ENCODE results near the gene KLF3. TPM values are rescaled to one million over a fixed set of nuclear protein-coding genes. Genes with fewer than 3 reads are reported as not detected.

KLF3 gene
- total RNA-seq, 1 donor from 2014 or later = 40.8 TPM

- Mint-ChIP-seq H3K36me3 (ENCODE audit: low read depth, unreplicated experiment) (no peaks in the 10 kb centered on the region), H3K4me1 (ENCODE audit: low read depth, unreplicated experiment) (peaks cover 6% of the 10 kb centered on the region), H3K27ac (ENCODE audit: unreplicated experiment) (no peak overlapping the region), H3K27me3 (ENCODE audit: low read depth, unreplicated experiment) (peaks cover 12% of the 10 kb centered on the region), H3K9me3 (ENCODE audit: unreplicated experiment) (no peaks in the 10 kb centered on the region), H3K4me3 (ENCODE audit: unreplicated experiment) (no peak overlapping the region)
- H3K36me3 ChIP-seq (ENCODE audit: insufficient read depth, low read length) = no peaks in the 10 kb centered on the region
- H3K79me2 ChIP-seq (ENCODE audit: insufficient read depth, low read length) = no peaks in the 10 kb centered on the region
- no peak for TF ChIP-seq EZH2 (IDR thresholded peaks at IDR 0.05; ENCODE audit: insufficient read depth, low read length)
- TF ChIP-seq, protein P1, sequence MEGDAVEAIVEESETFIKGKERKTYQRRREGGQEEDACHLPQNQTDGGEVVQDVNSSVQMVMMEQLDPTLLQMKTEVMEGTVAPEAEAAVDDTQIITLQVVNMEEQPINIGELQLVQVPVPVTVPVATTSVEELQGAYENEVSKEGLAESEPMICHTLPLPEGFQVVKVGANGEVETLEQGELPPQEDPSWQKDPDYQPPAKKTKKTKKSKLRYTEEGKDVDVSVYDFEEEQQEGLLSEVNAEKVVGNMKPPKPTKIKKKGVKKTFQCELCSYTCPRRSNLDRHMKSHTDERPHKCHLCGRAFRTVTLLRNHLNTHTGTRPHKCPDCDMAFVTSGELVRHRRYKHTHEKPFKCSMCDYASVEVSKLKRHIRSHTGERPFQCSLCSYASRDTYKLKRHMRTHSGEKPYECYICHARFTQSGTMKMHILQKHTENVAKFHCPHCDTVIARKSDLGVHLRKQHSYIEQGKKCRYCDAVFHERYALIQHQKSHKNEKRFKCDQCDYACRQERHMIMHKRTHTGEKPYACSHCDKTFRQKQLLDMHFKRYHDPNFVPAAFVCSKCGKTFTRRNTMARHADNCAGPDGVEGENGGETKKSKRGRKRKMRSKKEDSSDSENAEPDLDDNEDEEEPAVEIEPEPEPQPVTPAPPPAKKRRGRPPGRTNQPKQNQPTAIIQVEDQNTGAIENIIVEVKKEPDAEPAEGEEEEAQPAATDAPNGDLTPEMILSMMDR (IDR thresholded peaks at IDR 0.05; ENCODE audit: insufficient read depth, low read depth, low read length) = no peak
- H2AFZ ChIP-seq (ENCODE audit: low read depth, low read length) = no peak overlapping the region
- FAIRE-seq (no peak), DNase-seq (ENCODE audit: low read depth) (no peak)
- H3K4me3 ChIP-seq (ENCODE audit: insufficient read depth, low read depth, low read length) = no peak overlapping the region
- no peak overlapping the region for H3K4me2 ChIP-seq (ENCODE audit: low read length)
- peaks cover 5% of the 10 kb centered on the region for H3K27me3 ChIP-seq (ENCODE audit: insufficient read depth, low read length)
- no peaks in the 10 kb centered on the region for H3K4me1 ChIP-seq (ENCODE audit: insufficient read depth, low read length)
- H3K9me3 ChIP-seq (ENCODE audit: insufficient read depth, low read depth, low read length) = no peaks in the 10 kb centered on the region
- no peak overlapping the region for H3K27ac ChIP-seq (ENCODE audit: low read depth, low read length)
- no peaks in the 10 kb centered on the region for H4K20me1 ChIP-seq (ENCODE audit: insufficient read depth, low read length)
- H3K9ac ChIP-seq (ENCODE audit: low read length) = no peak overlapping the region
Measured at GRCh38 chr4:38738940-38739803, 75.2 kb downstream of the KLF3 start.

- FAIRE-seq = no peak
- no peaks in the 10 kb centered on the region for H3K4me1 ChIP-seq (ENCODE audit: insufficient read depth, low read length)
Measured at GRCh38 chr4:38740303-38740702, 76.3 kb downstream of the KLF3 start.

More at GRCh38 chr4:38740303-38740702, 76.3 kb downstream of the KLF3 start:
- Mint-ChIP-seq H3K27me3 (ENCODE audit: low read depth, unreplicated experiment) (peaks cover 6% of the 10 kb centered on the region), H3K4me1 (ENCODE audit: low read depth, unreplicated experiment) (peaks cover 6% of the 10 kb centered on the region), H3K4me3 (ENCODE audit: unreplicated experiment) (no peak overlapping the region), H3K9me3 (ENCODE audit: unreplicated experiment) (no peaks in the 10 kb centered on the region), H3K27ac (ENCODE audit: unreplicated experiment) (no peak overlapping the region), H3K36me3 (ENCODE audit: low read depth, unreplicated experiment) (no peaks in the 10 kb centered on the region)
- Histone ChIP-seq H3K27ac (ENCODE audit: low read depth, low read length) (no peak overlapping the region), H3K9ac (ENCODE audit: low read length) (no peak overlapping the region), H3K9me3 (ENCODE audit: insufficient read depth, low read depth, low read length) (no peaks in the 10 kb centered on the region), H3K4me2 (ENCODE audit: low read length) (no peak overlapping the region), H3K27me3 (ENCODE audit: insufficient read depth, low read length) (peaks cover 5% of the 10 kb centered on the region), H3K79me2 (ENCODE audit: insufficient read depth, low read length) (no peaks in the 10 kb centered on the region), H2AFZ (ENCODE audit: low read depth, low read length) (no peak overlapping the region), H3K36me3 (ENCODE audit: insufficient read depth, low read length) (no peaks in the 10 kb centered on the region), H4K20me1 (ENCODE audit: insufficient read depth, low read length) (no peaks in the 10 kb centered on the region), H3K4me3 (ENCODE audit: insufficient read depth, low read depth, low read length) (no peak overlapping the region)
- DNase-seq (ENCODE audit: low read depth) = no peak
- TF ChIP-seq, protein P1 (IDR thresholded peaks at IDR 0.05; ENCODE audit: insufficient read depth, low read depth, low read length) = no peak
- no peak for TF ChIP-seq EZH2 (IDR thresholded peaks at IDR 0.05; ENCODE audit: insufficient read depth, low read length)

All from astrocyte (in vitro differentiated cells and primary cell).